Smooth muscle cell (in vitro differentiated cells): Measurements from ENCODE around the gene OR4K1. TPM values are rescaled to one million over a fixed set of nuclear protein-coding genes. Genes with fewer than 3 reads are reported as not detected.
"Not testable (repeated sequence)": the region's sequence is repeated elsewhere in the genome, so short reads cannot be mapped to it uniquely, and the experiment has no call there.

Experiments used
- DNase-seq: peaks from one replicate; lab custom pipeline; 2025; ENCODE audit not compliant: unreplicated experiment; lab: John Stamatoyannopoulos, UW
- H2AFZ ChIP-seq: fragments of 200-600 bp; sonication (generic); 2 replicates; pipeline ENCODE4 v1.6.0; 2016; ENCODE audit warnings: antibody characterized with exemption, low read depth, mild to moderate bottlenecking
- H3F3A ChIP-seq: fragments of 200-600 bp; sonication (generic); 2 replicates; pipeline ENCODE4 v1.6.0; 2017; ENCODE audit warnings: antibody characterized with exemption, low read depth
- H3K27ac ChIP-seq: fragments of 200-600 bp; sonication (generic); 2 replicates; pipeline ENCODE4 v1.5.1; 2016; ENCODE audit warnings: low read depth, mild to moderate bottlenecking
- H3K27me3 ChIP-seq: fragments of 200-600 bp; sonication (generic); 2 replicates; pipeline ENCODE4 v1.6.1; 2016; ENCODE audit warnings: low read depth, mild to moderate bottlenecking
- H3K36me3 ChIP-seq: fragments of 200-600 bp; sonication (generic); 2 replicates; pipeline ENCODE4 v1.5.1; 2016; ENCODE audit warnings: low read depth
- H3K4me1 ChIP-seq: fragments of 200-600 bp; sonication (generic); 2 replicates; pipeline ENCODE4 v1.5.1; 2016; ENCODE audit warnings: low read depth
- H3K4me2 ChIP-seq: fragments of 200-600 bp; sonication (generic); 2 replicates; pipeline ENCODE4 v1.6.0; 2016; ENCODE audit warnings: mild to moderate bottlenecking
- H3K4me3 ChIP-seq: fragments of 200-600 bp; sonication (generic); 2 replicates; pipeline ENCODE4 v1.5.1; 2016; ENCODE audit warnings: mild to moderate bottlenecking
- H3K79me2 ChIP-seq: fragments of 200-600 bp; sonication (generic); 2 replicates; pipeline ENCODE4 v1.6.0; 2016; ENCODE audit warnings: low read depth, mild to moderate bottlenecking
- H3K9ac ChIP-seq: fragments of 200-600 bp; sonication (generic); 2 replicates; pipeline ENCODE4 v1.6.0; 2016; ENCODE audit warnings: low read depth
- H3K9me3 ChIP-seq: fragments of 200-600 bp; sonication (generic); replicated peaks from 2 replicates; pipeline ENCODE4 v1.5.1; 2016; ENCODE audit warnings: low read depth
- H4K20me1 ChIP-seq: fragments of 200-600 bp; sonication (generic); 2 replicates; pipeline ENCODE4 v1.6.0; 2016; ENCODE audit warnings: low read depth
- WGBS: methylation state at CpG from one replicate; pipeline ENCODE4 v1.1.7; 2016; ENCODE audit warnings: low lambda C conversion rate; 5-methylcytosine and 5-hydroxymethylcytosine counted together
- polyA plus RNA-seq: library from polyadenylated mRNA; unstranded; fragments of >200 nt; fragmentation: Nextera tagmentation; extraction: Ambion mirVana; gene quantifications from 2 replicates; pipeline ENCODE4 v1.2.1, GENCODE V29; 2016
- total RNA-seq: library from RNA; depleted of rRNA; stranded (reverse); fragments of >200 nt; gene quantifications from 2 replicates; pipeline ENCODE4 v1.2.3, GENCODE V29; 2014
- TF ChIP-seq, protein P1 (sequence below): fragments of 200-600 bp; sonication (generic); IDR thresholded peaks from 2 replicates; pipeline ENCODE4 v1.5.1; 2017; ENCODE audit warnings: borderline replicate concordance, mild to moderate bottlenecking, antibody characterized with exemption; ENCODE audit not compliant: insufficient read depth, poor library complexity, severe bottlenecking

Gene OR4K1
- total and polyA plus RNA-seq, 2 experiments from 2014 or later = not detected

DNA sequence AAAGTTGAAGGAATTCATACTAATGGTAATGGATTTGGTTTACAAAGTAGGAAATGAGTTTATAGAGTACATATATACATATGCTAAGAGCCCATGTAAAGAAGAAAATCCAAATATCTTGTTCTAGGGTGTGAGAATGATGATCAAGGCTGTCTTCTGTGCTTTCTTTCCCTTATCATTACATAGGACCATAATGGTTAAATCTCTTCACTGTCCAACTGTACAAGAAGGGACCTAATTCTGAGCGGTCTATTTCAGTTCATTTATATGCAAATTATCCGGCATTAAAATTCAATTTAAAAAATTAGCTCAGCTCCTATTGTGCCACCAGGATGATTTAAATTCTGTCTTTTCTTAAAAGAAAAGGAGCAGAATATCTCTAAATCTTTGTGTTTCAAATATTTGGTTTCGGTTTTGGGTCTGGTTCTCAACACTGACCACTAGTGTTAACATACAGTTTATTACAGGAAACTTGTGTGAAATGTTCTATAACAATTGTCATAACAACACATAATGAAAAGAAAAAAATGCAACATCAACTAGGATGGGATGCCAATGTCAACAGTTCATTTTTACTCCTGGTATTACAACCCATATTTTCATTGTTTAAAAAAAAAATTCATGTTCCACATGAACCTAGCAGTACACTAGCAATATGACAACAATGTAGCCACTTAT is 16.8 kb downstream of the OR4K1 start:
- Histone ChIP-seq H3K9ac (no peak overlapping the region), H3K27me3 (no peaks in the 10 kb centered on the region), H3F3A (no peaks in the 10 kb centered on the region), H3K36me3 (no peaks in the 10 kb centered on the region), H3K79me2 (no peaks in the 10 kb centered on the region), H3K4me3 (no peak overlapping the region), H2AFZ (no peak overlapping the region), H4K20me1 (no peaks in the 10 kb centered on the region), H3K9me3 (peaks cover 23% of the 10 kb centered on the region), H3K27ac (no peak overlapping the region), H3K4me1 (no peaks in the 10 kb centered on the region), H3K4me2 (no peak overlapping the region)
- WGBS = 79% methylated on average over 3 of the region's 3 CpGs
- no peak for DNase-seq
- TF ChIP-seq, protein P1, sequence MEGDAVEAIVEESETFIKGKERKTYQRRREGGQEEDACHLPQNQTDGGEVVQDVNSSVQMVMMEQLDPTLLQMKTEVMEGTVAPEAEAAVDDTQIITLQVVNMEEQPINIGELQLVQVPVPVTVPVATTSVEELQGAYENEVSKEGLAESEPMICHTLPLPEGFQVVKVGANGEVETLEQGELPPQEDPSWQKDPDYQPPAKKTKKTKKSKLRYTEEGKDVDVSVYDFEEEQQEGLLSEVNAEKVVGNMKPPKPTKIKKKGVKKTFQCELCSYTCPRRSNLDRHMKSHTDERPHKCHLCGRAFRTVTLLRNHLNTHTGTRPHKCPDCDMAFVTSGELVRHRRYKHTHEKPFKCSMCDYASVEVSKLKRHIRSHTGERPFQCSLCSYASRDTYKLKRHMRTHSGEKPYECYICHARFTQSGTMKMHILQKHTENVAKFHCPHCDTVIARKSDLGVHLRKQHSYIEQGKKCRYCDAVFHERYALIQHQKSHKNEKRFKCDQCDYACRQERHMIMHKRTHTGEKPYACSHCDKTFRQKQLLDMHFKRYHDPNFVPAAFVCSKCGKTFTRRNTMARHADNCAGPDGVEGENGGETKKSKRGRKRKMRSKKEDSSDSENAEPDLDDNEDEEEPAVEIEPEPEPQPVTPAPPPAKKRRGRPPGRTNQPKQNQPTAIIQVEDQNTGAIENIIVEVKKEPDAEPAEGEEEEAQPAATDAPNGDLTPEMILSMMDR = no peak

GRCh38 chr14:19949218-19949617 is 18.5 kb downstream of the OR4K1 start:
- Histone ChIP-seq H3K9me3 (peaks cover 38% of the 10 kb centered on the region), H3K4me2 (no peak overlapping the region), H3K79me2 (no peaks in the 10 kb centered on the region), H4K20me1 (no peaks in the 10 kb centered on the region), H3K27me3 (no peaks in the 10 kb centered on the region), H3K4me3 (no peak overlapping the region), H3K9ac (no peak overlapping the region), H3F3A (no peaks in the 10 kb centered on the region), H3K36me3 (no peaks in the 10 kb centered on the region), H3K27ac (no peak overlapping the region), H2AFZ (no peak overlapping the region), H3K4me1 (no peaks in the 10 kb centered on the region)
- no peak for DNase-seq
- WGBS = 60% methylated on average over 2 of the region's 2 CpGs
- TF ChIP-seq, protein P1 = no peak

- not testable (repeated sequence) for H3K27me3 ChIP-seq, H3K27ac ChIP-seq, H4K20me1 ChIP-seq, H3K79me2 ChIP-seq, DNase-seq, H3K36me3 ChIP-seq, H3K9me3 ChIP-seq, H3K4me3 ChIP-seq, H2AFZ ChIP-seq, H3K4me1 ChIP-seq, H3F3A ChIP-seq, H3K9ac ChIP-seq, H3K4me2 ChIP-seq
- WGBS = 79% methylated on average over 2 of the region's 2 CpGs
Observed at GRCh38 chr14:19969735-19970134, 39.0 kb downstream of the OR4K1 start.

- H2AFZ ChIP-seq = no peak overlapping the region
- no peak overlapping the region for H3K4me2 ChIP-seq
- H3K27ac ChIP-seq = no peak overlapping the region
- H3K79me2 ChIP-seq = no peaks in the 10 kb centered on the region
- WGBS = 71% methylated on average over 1 of the region's 1 CpG
- no peaks in the 10 kb centered on the region for H3K36me3 ChIP-seq
- no peaks in the 10 kb centered on the region for H3K4me1 ChIP-seq
- H3F3A ChIP-seq = no peaks in the 10 kb centered on the region
- DNase-seq = no peak
- no peaks in the 10 kb centered on the region for H4K20me1 ChIP-seq
- H3K9ac ChIP-seq = no peak overlapping the region
- no peak overlapping the region for H3K4me3 ChIP-seq
- TF ChIP-seq, protein P1 = no peak
- H3K27me3 ChIP-seq = no peaks in the 10 kb centered on the region
- peaks cover 3% of the 10 kb centered on the region for H3K9me3 ChIP-seq
Observed at GRCh38 chr14:19974844-19975243, 44.1 kb downstream of the OR4K1 start.
